K562 treated with DMSO at 1 percent for 48 hours (cell line): ENCODE data around the gene ARFGAP1. TPM values are rescaled to one million over a fixed set of nuclear protein-coding genes. Genes with fewer than 3 reads are reported as not detected.

Source experiments
- total RNA-seq: library from RNA; unstranded; fragments of 300-600 nt; gene quantifications from 2 replicates; pipeline ENCODE4 v1.2.3, GENCODE V29; 2022; ENCODE audit warnings: low replicate concordance; ENCODE audit errors: extremely low read depth

ARFGAP1 gene
- total RNA-seq, result 409 TPM in 1 of 2 replicates, not detected in the other

DNA sequence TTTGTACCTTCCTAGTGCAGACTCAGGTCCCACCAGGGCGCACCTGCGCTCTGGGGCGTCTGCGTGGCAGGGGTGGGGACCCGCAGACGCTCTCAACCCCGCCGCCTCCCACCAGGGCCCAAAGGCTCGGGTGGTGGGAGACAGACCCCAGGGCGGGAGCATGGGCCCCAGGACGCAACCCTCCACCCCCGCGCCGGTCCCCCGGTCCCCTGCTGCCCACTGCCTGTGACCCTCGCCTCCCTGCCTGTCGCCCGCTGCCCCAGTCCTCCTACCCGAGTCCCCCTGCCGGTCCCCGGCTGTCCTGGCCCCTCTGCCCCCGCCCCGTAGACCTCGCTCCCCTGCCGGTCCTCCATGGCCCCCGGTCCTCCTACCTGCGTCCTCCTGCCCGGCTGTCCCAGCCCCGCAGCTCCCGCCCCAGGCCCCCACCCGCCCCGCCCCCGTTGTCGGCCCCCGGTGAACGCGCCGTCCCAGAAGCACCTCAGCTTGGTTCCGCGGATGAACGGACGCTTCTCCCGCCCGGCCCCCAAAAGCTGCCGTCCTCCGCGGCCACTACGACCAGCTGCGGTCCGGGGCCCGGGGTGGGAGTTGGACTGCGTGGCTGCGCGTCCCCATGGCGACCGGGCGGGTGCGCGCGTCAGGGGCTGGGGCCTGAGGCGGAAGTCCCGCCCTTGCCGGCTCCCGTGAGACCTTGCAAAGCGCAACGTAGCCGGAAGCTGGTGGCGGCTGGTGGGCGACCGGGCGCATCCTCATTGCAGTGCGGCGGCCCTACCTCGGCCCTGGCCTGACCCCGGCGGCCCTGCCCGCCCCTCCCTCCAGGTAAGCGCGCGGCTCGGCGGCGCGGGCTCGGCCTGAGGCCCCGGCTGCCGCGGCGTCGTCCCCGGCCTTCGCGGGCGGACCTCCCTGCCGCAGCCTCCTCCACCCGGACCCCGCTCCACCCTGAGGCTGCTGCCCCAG is at the start of gene ARFGAP1:
ARFGAP1 (plus strand) TSS at position 709 of the 954 bp plus-strand sequence. CDS start 2,768 bp downstream, outside the sequence.

DNA sequence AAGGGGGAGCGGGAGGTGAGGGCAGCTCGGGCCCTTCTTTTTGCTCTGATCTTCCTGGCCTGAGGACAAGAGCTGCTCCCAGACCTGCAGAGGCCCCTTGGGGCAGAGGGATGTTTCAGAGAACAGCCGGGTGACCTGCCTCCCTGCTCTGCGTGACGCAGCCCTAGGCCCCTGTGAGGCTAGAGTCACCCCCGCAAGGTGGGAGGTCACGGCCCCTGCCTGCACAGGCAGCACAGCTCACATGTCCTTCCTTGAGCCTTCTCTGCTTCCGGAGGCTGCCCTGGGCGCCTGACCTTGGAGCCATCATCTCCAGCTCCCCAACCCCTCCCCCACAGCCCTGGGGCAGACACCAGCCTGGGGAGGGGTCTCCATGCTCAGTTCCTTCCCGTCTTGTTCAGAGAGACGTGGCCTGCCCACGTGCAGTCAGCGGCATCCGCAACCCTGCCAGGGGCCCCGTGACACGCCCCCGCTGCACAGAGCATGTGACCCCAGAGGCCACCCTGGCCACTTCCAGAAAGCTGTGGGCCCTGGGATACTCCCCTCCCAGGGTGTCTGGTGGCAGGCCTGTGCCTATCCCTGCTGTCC is 37.1 kb upstream of the ARFGAP1 start, which contains the start of gene BIRC7:
BIRC7 (plus strand) TSS at position 507 of the 585 bp plus-strand sequence. CDS start 192 bp downstream, outside the sequence.

DNA sequence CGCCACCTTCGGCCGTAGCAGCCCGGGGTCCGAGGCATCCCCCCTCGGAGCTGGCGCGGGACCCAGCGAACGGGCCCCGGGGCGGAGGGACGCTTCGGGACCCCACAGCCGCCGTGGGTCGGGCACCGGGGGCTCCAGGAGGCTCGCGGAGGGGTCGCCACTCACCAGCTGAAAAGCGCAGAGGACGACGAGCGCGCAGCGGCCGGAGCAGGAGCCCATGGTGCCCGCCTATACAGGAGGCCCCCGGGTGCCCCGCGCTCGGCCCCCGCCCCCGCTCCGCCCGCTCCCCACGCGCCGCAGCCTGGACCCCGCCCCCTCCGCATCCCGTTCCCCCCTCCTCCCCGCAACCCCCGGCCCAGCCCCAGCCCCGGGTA is 18.4 kb upstream of the ARFGAP1 start, which contains the start of gene NKAIN4:
NKAIN4 (minus strand) TSS at position 232 of the 374 bp plus-strand sequence; CDS start at position 219, 13 bp downstream.

DNA sequence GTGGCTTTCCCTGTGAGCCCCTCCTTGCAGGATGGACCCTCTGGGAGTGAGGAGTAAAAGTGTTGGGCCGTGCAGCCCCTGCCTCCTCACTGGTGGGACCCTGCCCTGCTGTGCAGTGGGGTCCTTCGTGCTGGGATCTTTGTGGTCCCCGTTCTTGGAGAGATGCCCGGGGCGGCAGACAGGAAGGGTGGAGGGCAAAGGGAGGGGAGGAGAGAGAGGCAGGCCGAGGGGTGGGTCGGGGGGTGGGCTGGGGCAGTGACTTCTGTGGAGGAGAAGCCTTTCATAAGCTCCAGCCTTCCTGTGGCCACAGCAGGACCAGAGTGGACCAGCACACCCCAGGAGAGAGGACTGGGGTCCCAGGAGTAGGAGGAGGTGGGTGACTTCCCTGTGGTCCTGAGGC is 20.3 kb downstream of the ARFGAP1 start, which contains the start of gene COL20A1:
COL20A1 (plus strand) TSS at position 283 of the 400 bp plus-strand sequence. CDS start 1,922 bp downstream, outside the sequence.

Other genes with a start within 250 kb of the ARFGAP1 start
- not detected in 2 replicates for gene YTHDF1, start 56.7 kb upstream of the ARFGAP1 start, total RNA-seq
- gene BIRC7, start 36.9 kb upstream of the ARFGAP1 start, total RNA-seq, result not detected in 2 replicates
- not detected in 2 replicates for gene NKAIN4, start 18.4 kb upstream of the ARFGAP1 start, total RNA-seq
- gene COL20A1, start 20.4 kb downstream of the ARFGAP1 start, total RNA-seq, result not detected in 2 replicates
- not detected in 2 replicates for gene CHRNA4, start 88.5 kb downstream of the ARFGAP1 start, total RNA-seq
- not detected in 2 replicates for gene KCNQ2, start 199.8 kb downstream of the ARFGAP1 start, total RNA-seq
- not detected in 2 replicates for gene EEF1A2, start 226.3 kb downstream of the ARFGAP1 start, total RNA-seq
- not detected in 2 replicates for gene PPDPF, start 248.0 kb downstream of the ARFGAP1 start, total RNA-seq